HG03039 (cell line): ENCODE results near the gene DAB1.

Experiments used
- ATAC-seq: cut with Tn5 transposase; IDR thresholded peaks from one replicate; pipeline ENCODE4 v1.9.1; 2021; ENCODE audit warnings: mild to moderate bottlenecking, moderate library complexity; ENCODE audit not compliant: unreplicated experiment

Gene DAB1

DNA sequence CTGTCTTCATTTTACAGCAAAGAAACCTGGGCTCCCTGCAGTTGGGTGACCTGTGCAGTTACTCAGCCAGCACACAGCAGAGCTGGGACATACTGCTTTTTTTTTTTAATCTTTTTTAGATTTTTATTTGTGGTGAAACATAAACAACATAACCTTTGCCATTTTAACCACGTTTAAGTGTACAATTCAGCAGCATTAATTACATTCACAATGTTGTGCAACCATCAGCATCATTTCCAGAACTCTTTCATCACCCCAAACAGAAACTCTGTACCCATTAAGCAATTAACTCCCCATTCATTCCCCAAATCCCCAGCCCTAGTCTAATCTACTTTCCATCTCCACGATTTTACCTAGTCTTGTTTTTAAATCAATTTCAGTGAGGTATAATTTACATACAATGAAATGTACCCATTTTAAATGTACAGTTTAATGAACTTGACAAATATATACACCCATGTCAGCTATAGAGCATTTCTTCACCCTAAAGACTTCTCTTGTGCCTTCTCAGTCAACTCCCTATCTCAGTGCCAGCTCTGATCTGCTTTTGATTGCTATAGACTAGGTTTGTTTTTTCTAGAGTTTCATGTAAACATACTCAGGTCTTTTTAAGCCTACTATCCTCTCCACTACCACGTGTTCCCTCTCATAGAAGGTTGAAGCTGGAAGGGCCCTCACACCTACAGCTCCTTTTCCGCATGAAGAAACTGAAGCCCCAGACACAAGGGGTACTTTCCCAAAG, 420.3 kb downstream of the DAB1 start:
- no peak for ATAC-seq

- no peak for ATAC-seq
Measured at GRCh38 chr1:56995414-56996100, 428.3 kb downstream of the DAB1 start.

DNA sequence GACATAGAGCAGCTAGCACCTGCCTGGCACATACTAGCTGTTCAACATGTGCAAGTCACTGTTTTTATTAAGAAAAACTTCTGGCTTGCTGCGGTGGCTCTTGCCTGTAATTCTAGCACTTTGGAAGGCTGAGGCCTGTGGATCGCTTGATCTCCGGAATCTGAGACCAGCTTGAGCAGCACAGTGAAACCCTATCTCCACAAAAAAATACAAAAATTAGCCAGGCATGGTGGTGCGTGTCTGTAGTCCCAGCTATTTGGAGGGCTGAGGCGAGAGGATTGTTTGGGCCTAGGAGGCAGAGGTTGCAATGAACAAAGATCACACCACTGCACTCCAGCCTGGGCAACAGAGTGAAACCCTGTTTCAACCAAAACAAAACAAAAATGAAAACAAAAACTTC, 430.4 kb downstream of the DAB1 start:
- ATAC-seq = no peak

DNA sequence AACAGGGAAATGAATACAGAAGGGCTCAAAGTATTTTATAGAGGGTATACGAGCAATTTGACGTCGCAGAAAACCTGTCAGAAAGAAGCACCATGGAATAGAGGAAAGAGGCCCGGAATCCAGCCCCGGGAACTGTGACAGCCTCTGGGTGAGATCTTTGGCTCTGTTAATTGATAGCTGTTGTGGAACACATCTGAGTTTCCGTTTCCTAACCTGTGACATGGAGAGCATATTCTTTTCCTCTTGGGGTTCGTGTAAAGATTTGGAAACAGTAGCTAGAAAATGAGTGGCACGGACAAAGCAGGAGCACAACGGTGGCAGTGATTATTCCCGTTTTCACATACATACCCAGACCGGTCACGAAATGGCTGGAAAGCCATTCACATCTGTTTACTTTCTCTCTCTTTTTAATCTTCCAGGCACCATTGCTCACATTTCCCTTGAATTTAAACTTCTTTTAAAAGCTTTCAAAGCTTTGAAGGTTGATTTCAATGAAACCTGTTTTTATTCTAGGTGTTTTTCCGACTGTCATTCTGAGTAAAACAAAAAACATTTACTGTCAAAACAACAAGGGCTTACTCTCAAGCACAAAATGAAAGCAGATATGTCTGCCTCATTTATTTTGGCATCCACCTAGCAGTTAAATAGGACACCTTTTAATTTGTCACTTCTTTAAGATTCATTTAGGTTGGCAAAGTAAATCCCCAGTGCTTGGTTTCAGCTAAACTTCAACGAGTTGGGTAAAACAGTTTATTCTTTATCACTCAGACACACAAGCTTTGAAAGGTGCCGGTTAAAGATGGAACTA, 431.3 kb downstream of the DAB1 start:
- no peak for ATAC-seq

- ATAC-seq = no peak
Measured at GRCh38 chr1:56991576-56991975, 432.3 kb downstream of the DAB1 start.

DNA sequence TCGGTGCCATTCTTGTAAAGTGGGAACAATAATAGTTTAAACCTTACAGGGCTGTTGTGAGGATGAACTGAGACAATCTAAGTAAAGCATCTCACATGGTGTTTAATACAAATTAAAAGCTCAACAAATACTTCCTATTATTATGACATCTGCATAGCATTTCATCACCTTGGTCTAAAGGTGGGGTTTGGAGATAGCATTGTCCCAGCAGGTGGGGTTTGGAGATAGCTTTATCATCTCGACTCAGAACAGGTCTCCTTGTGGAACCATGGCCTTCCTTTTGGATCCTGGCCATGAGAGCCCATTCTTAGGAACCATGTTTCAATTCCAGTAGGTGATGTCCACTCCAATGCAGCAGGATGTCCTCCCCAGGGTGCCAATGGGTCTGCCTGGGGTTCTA, 437.5 kb downstream of the DAB1 start:
- no peak for ATAC-seq

- ATAC-seq = no peak
Measured at GRCh38 chr1:56985857-56986256, 438.0 kb downstream of the DAB1 start.

GRCh38 chr1:56983484-56983883, 440.4 kb downstream of the DAB1 start:
- no peak for ATAC-seq

DNA sequence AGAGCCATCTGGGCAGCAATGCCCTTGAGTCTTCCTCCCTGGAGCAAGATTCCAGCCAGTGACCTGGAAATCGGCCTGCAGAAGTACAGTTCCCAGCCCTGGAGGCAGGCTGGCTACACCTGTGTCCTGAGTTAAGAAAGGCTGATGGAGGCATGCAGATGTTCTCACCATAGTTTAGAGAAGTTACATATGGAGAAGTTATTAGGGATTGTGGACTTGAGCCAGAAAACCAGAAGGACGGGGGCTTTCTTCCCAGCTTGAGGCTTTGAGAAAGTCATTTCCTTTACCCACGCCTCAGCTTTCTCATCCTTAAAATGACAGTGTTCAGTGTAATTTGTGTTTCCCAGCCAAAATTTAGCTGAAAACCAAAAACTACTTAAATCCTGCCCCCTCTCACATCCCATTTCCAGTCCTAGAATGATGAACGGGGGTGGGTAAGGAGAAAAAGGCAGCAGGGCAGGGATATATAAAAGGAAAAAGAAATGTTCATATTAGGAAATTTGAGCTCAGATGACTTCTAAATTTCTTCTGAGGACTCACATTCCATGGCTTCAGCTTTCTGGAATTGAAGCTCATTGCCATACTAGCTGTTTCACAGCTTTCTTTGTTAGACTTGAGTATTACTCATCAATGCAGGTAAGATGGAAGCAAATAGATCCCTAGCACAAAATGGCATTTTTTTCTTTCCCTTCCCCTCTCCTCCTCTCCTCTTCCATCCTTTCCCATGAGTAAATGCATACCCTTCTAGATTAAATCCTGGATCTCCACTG, 443.7 kb downstream of the DAB1 start:
- ATAC-seq = no peak

- no peak for ATAC-seq
Measured at GRCh38 chr1:56978819-56979218, 445.0 kb downstream of the DAB1 start.

DNA sequence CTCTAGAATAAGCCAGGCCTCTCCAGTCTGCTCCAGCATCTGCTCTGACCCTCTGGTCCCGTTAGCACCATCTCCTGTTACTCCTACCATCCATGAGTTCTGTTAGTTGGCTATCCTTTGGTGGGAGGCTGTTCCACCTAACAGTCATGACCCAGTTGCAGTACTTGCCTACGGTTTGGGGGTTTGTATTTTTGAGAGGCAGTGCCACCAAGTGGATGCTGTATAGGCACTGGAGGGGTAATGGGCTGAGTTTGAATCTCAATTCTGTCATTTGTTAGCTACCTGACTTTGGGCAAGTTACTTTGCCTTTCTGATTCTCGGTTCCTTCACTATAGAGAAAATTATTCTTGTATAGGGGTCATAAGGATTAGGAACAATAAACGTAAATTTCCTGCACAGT, 445.9 kb downstream of the DAB1 start:
- ATAC-seq = no peak

DNA sequence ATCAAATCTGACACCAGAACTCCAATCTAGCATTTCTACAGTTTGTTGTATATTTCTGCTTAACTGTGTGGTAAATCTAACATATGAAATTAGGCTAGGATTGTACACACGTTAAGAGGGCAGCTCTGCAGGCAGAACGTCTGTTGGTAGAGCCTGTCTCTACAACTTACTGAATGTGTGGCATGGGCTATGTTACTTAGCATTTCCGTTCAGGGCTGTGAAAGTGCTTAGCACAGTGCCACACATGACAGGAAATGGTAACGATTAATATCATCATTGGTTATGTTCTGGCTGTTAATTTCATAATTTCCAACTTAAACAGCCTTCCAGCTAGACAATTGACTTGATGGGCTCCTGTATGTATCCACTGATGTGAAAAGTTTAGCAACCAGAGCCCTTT, 448.4 kb downstream of the DAB1 start:
- ATAC-seq = no peak

GRCh38 chr1:56973923-56974742, 449.7 kb downstream of the DAB1 start:
- ATAC-seq = no peak

GRCh38 chr1:56972976-56973375, 450.9 kb downstream of the DAB1 start:
- ATAC-seq = no peak

DNA sequence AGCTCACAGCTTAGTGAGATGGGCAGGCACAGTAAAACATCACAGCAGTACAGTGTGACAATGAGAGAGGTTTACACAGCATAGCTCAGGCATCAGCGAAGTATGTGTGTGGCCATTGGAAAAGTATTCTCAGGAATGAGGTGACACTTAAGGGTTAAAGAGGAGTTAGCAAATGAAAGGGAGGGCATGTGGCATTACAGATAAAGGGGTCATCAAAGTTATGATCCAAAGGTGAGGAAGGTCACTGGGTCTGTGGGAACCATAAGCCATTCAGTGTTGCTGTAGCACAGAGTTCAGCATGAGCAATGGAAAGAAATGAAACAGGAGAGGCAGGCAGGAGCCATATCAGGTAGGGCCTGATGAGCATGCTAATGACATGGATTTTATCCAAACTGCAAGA, 453.6 kb downstream of the DAB1 start:
- ATAC-seq = no peak

GRCh38 chr1:56968878-56969495, 454.9 kb downstream of the DAB1 start:
- no peak for ATAC-seq

GRCh38 chr1:56967900-56968832, 455.7 kb downstream of the DAB1 start:
- ATAC-seq = no peak

DNA sequence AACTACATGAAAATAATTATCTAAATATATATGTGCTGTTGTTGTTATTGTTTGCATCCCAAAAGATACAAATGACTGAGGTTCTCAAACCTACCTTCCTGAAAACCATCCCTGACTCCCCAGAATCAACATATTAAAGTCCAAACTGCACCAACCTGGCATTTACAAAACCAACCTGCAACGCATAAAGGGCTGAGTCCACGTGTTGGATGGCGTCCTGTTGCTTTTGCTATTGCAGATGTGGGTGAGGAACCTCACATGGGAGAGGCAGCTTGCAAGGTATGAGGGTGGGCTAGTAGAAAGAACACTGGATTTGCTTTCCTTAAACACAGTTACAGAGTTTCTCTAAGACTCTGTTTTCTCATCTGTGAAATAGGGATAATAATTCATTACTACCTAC, 456.5 kb downstream of the DAB1 start:
- ATAC-seq = no peak

- ATAC-seq = no peak
Measured at GRCh38 chr1:56966698-56966999, 457.2 kb downstream of the DAB1 start.
